Neural progenitor cell (in vitro differentiated cells): ENCODE results near the gene HUS1B.

Source experiments
- CTCF ChIP-seq: fragments of 200-600 bp; sonication (generic); IDR thresholded peaks from 2 replicates; pipeline ENCODE4 v1.5.1; 2017; ENCODE audit warnings: antibody characterized with exemption, mild to moderate bottlenecking
- EZH2 ChIP-seq: fragments of 200-600 bp; sonication (generic); IDR thresholded peaks from 2 replicates; pipeline ENCODE4 v1.6.1; 2017; ENCODE audit warnings: antibody characterized with exemption, mild to moderate bottlenecking, moderate library complexity

GRCh38 chr6:667253-667927 lies 10.5 kb upstream of the HUS1B start:
- TF ChIP-seq CTCF: no peak
- no peak for TF ChIP-seq EZH2
